ENCODE results near the gene GLRB. TPM values are rescaled to one million over a fixed set of nuclear protein-coding genes. Genes with fewer than 3 reads are reported as not detected.
A peak's percentile ranks its signal among the peaks of the same experiment; 100 is the strongest.
"Not testable (repeated sequence)": the region's sequence is repeated elsewhere in the genome, so short reads cannot be mapped to it uniquely, and the experiment has no call there.

Gene GLRB
- not detected for polyA plus RNA-seq (2012; ENCODE audit: missing spikeins)

- FAIRE-seq, result no peak
- TF ChIP-seq POLR2AphosphoS5 (IDR thresholded peaks at IDR 0.05; ENCODE audit: low read depth, low read length), result no peak
- no peak for DNase-seq (ENCODE audit: insufficient read length)
These were observed at the start of gene GLRB for GRCh38 chr4:157075811-157076577. Gene GLRB, plus strand, starts transcription at chr4:157076150. Its CDS starts 1,875 bp downstream, at chr4:157078025.

- DNase-seq (ENCODE audit: insufficient read length) (no peak), FAIRE-seq (no peak)
- TF ChIP-seq TAF1 (IDR thresholded peaks at IDR 0.05; ENCODE audit: borderline replicate concordance, low read depth, low read length) (no peak), POLR2A (IDR thresholded peaks at IDR 0.05; ENCODE audit: low read depth, low read length) (no peak), POLR2AphosphoS5 (IDR thresholded peaks at IDR 0.05; ENCODE audit: low read depth, low read length) (no peak)
These were observed 40.5 kb upstream of the GLRB start for GRCh38 chr4:157035471-157035870.

GRCh38 chr4:157040405-157040804, 35.5 kb upstream of the GLRB start:
- DNase-seq (ENCODE audit: insufficient read length) (no peak), FAIRE-seq (no peak)
- TF ChIP-seq POLR2A (IDR thresholded peaks at IDR 0.05; ENCODE audit: low read depth, low read length) (no peak), TAF1 (IDR thresholded peaks at IDR 0.05; ENCODE audit: borderline replicate concordance, low read depth, low read length) (no peak), POLR2AphosphoS5 (IDR thresholded peaks at IDR 0.05; ENCODE audit: low read depth, low read length) (no peak)

- TF ChIP-seq POLR2A (IDR thresholded peaks at IDR 0.05; ENCODE audit: low read depth, low read length) (no peak), POLR2AphosphoS5 (IDR thresholded peaks at IDR 0.05; ENCODE audit: low read depth, low read length) (no peak), TAF1 (IDR thresholded peaks at IDR 0.05; ENCODE audit: borderline replicate concordance, low read depth, low read length) (no peak)
- DNase-seq (ENCODE audit: insufficient read length) (no peak), FAIRE-seq (no peak)
These were observed 32.8 kb upstream of the GLRB start for GRCh38 chr4:157043131-157043530.

- peak; percentile 24 for FAIRE-seq
- TF ChIP-seq TAF1 (IDR thresholded peaks at IDR 0.05; ENCODE audit: borderline replicate concordance, low read depth, low read length) (no peak), POLR2A (IDR thresholded peaks at IDR 0.05; ENCODE audit: low read depth, low read length) (no peak), POLR2AphosphoS5 (IDR thresholded peaks at IDR 0.05; ENCODE audit: low read depth, low read length) (no peak)
- no peak for DNase-seq (ENCODE audit: insufficient read length)
These were observed 30.3 kb upstream of the GLRB start for GRCh38 chr4:157045507-157046127.

GRCh38 chr4:157048248-157048647, 27.7 kb upstream of the GLRB start:
- TF ChIP-seq POLR2AphosphoS5 (IDR thresholded peaks at IDR 0.05; ENCODE audit: low read depth, low read length) (no peak), POLR2A (IDR thresholded peaks at IDR 0.05; ENCODE audit: low read depth, low read length) (no peak), TAF1 (IDR thresholded peaks at IDR 0.05; ENCODE audit: borderline replicate concordance, low read depth, low read length) (no peak)
- DNase-seq (ENCODE audit: insufficient read length), result no peak
- no peak for FAIRE-seq

- DNase-seq (ENCODE audit: insufficient read length) (no peak), FAIRE-seq (no peak)
These were observed 25.4 kb upstream of the GLRB start for GRCh38 chr4:157050561-157050960.

GRCh38 chr4:157052429-157053040, 23.4 kb upstream of the GLRB start:
- no peak for DNase-seq (ENCODE audit: insufficient read length)
- no peak for FAIRE-seq
- TF ChIP-seq TAF1 (IDR thresholded peaks at IDR 0.05; ENCODE audit: borderline replicate concordance, low read depth, low read length) (no peak), POLR2A (IDR thresholded peaks at IDR 0.05; ENCODE audit: low read depth, low read length) (no peak), POLR2AphosphoS5 (IDR thresholded peaks at IDR 0.05; ENCODE audit: low read depth, low read length) (no peak)

More at GRCh38 chr4:157050561-157050960, 25.4 kb upstream of the GLRB start:
- TF ChIP-seq TAF1 (IDR thresholded peaks at IDR 0.05; ENCODE audit: borderline replicate concordance, low read depth, low read length) (no peak), POLR2A (IDR thresholded peaks at IDR 0.05; ENCODE audit: low read depth, low read length) (no peak), POLR2AphosphoS5 (IDR thresholded peaks at IDR 0.05; ENCODE audit: low read depth, low read length) (no peak)

GRCh38 chr4:157057218-157057617, 18.7 kb upstream of the GLRB start:
- no peak for DNase-seq (ENCODE audit: insufficient read length)
- no peak for TF ChIP-seq POLR2A (IDR thresholded peaks at IDR 0.05; ENCODE audit: low read depth, low read length)
- no peak for FAIRE-seq

- not testable (repeated sequence) for DNase-seq (ENCODE audit: insufficient read length); FAIRE-seq
These were observed 17.1 kb upstream of the GLRB start for GRCh38 chr4:157058899-157059298.

GRCh38 chr4:157072002-157072401, 3.9 kb upstream of the GLRB start:
- TF ChIP-seq TAF1 (IDR thresholded peaks at IDR 0.05; ENCODE audit: borderline replicate concordance, low read depth, low read length) (no peak), POLR2A (IDR thresholded peaks at IDR 0.05; ENCODE audit: low read depth, low read length) (no peak), POLR2AphosphoS5 (IDR thresholded peaks at IDR 0.05; ENCODE audit: low read depth, low read length) (no peak)
- FAIRE-seq, result no peak

GRCh38 chr4:157075401-157075800, 549 bp upstream of the GLRB start:
- no peak for FAIRE-seq
- DNase-seq (ENCODE audit: insufficient read length), result no peak
- TF ChIP-seq TAF1 (IDR thresholded peaks at IDR 0.05; ENCODE audit: borderline replicate concordance, low read depth, low read length) (no peak), POLR2AphosphoS5 (IDR thresholded peaks at IDR 0.05; ENCODE audit: low read depth, low read length) (no peak), POLR2A (IDR thresholded peaks at IDR 0.05; ENCODE audit: low read depth, low read length) (no peak)

More at GRCh38 chr4:157072002-157072401, 3.9 kb upstream of the GLRB start:
- no peak for DNase-seq (ENCODE audit: insufficient read length)

All from GM12892 (cell line).